K562 (cell line): ENCODE data around the gene TBCCD1. TPM values are rescaled to one million over a fixed set of nuclear protein-coding genes. Genes with fewer than 3 reads are reported as not detected.

Experiments used
- ATAC-seq: fragments of 200-7000 bp; cut with Tn5 transposase; 3 replicates; pipeline ENCODE4 v1.9.1; 2020; ENCODE audit warnings: moderate library complexity
- BruUV-seq: library from RNA; stranded (reverse); fragments of 400-500 nt; replicated peaks from 2 replicates; lab custom pipeline; 2021; lab: Mats Ljungman, UMichigan
- CTCF ChIA-PET: fragments of 300-600 bp; formaldehyde crosslinking; extraction: SDS; loops from one replicate; lab custom pipeline; 2021; ENCODE audit warnings: low intra/inter-chr PET ratio; lab: Yijun Ruan, JAX
- POLR2A ChIA-PET: fragments of 300-600, 350-650 bp; sonication (Branson Sonifier 250); formaldehyde crosslinking; extraction: SDS; loops from one replicate; lab custom pipeline; 2021; ENCODE audit warnings: antibody characterized with exemption, inconsistent platforms; lab: Yijun Ruan, JAX
- DNase-seq, 4 experiments: peaks; one replicate each; pipeline versions ENCODE4 v3.0.0 to v3.0.0-alpha.2; 2011 to 2018; ENCODE audit warnings: low spot score in 3 of 4, mixed read lengths in 3 of 4; ENCODE audit errors: extremely low read depth in 1 of 4
- FAIRE-seq: peaks from 2 replicates; lab custom pipeline; 2011; peaks lifted over from hg19 to GRCh38; lab: Jason Lieb, UNC
- H2AFZ ChIP-seq: 2 replicates; pipeline ENCODE4 v1.6.0; 2011; ENCODE audit warnings: low read depth, low read length, control low read depth, inconsistent platforms
- H3K27ac ChIP-seq: fragments of 200-600 bp; 3 replicates; pipeline ENCODE4 v1.8.0; 2011; ENCODE audit warnings: low read depth, mild to moderate bottlenecking, control low read depth, inconsistent platforms, low read length, moderate library complexity, mixed read lengths; ENCODE audit errors: extremely low read depth
- H3K27me3 ChIP-seq, 2 experiments: fragments of 300-600 bp in 1 of 2; 2 replicates in 1 of 2; 3 replicates in 1 of 2; pipeline versions ENCODE4 v1.6.0 to v1.8.0; 2011; ENCODE audit warnings: inconsistent platforms in 2 of 2, low read length in 2 of 2, mild to moderate bottlenecking in 1 of 2, mixed read lengths in 1 of 2, moderate library complexity in 1 of 2; ENCODE audit not compliant: control insufficient read depth in 2 of 2, insufficient read depth in 2 of 2
- H3K36me3 ChIP-seq: fragments of 300-600 bp; 3 replicates; pipeline ENCODE4 v1.8.0; 2011; ENCODE audit warnings: mild to moderate bottlenecking, low read length, inconsistent platforms; ENCODE audit not compliant: control insufficient read depth, insufficient read depth
- H3K4me1 ChIP-seq, 2 experiments: fragments of 200-600 bp in 1 of 2; replicated peaks in 1 of 2; 2 replicates in 1 of 2; 3 replicates in 1 of 2; pipeline versions ENCODE4 v1.5.1 to v1.8.0; 2011; ENCODE audit warnings: inconsistent platforms in 2 of 2, low read length in 2 of 2, mild to moderate bottlenecking in 1 of 2, mixed read lengths in 1 of 2, moderate library complexity in 1 of 2; ENCODE audit not compliant: control insufficient read depth in 2 of 2, insufficient read depth in 2 of 2
- H3K4me2 ChIP-seq: 2 replicates; pipeline ENCODE4 v1.6.1; 2011; ENCODE audit warnings: low read length, control low read depth, inconsistent platforms, mixed read lengths; ENCODE audit not compliant: insufficient read depth
- H3K4me3 ChIP-seq: fragments of 200-600 bp; sonication (generic), shearing (Covaris generic); 2 replicates; pipeline ENCODE4 v1.5.1; 2016; ENCODE audit warnings: control low read depth, inconsistent platforms
- H3K79me2 ChIP-seq: fragments of 200-600 bp; 3 replicates; pipeline ENCODE4 v1.8.0; 2011; ENCODE audit warnings: low read length, inconsistent platforms; ENCODE audit not compliant: control insufficient read depth, insufficient read depth
- H3K9ac ChIP-seq, 2 experiments: 2 replicates each; pipeline versions ENCODE4 v1.6.0 to v1.6.1; 2011; ENCODE audit warnings: low read depth in 2 of 2, low read length in 2 of 2, control low read depth in 1 of 2, inconsistent platforms in 1 of 2, mild to moderate bottlenecking in 1 of 2, mixed read lengths in 1 of 2; ENCODE audit not compliant: insufficient read depth in 1 of 2
- H3K9me1 ChIP-seq: one replicate; pipeline ENCODE4 v1.6.0; 2011; ENCODE audit warnings: inconsistent platforms, mild to moderate bottlenecking, low read length, moderate library complexity; ENCODE audit not compliant: control insufficient read depth, insufficient read depth
- H3K9me3 ChIP-seq: replicated peaks from 2 replicates; pipeline ENCODE4 v1.5.1; 2011; ENCODE audit warnings: low read depth, low read length, inconsistent platforms; ENCODE audit not compliant: control insufficient read depth, insufficient read depth
- H4K20me1 ChIP-seq: replicated peaks from 2 replicates; pipeline ENCODE4 v1.6.1; 2011; ENCODE audit warnings: low read length, inconsistent platforms, mixed read lengths; ENCODE audit not compliant: control insufficient read depth, insufficient read depth
- DPF2 ChIP-seq: fragments of 450-650 bp; IDR thresholded peaks from 2 replicates; pipeline ENCODE4 v1.6.1; 2016
- MAFG ChIP-seq: fragments of 450-650 bp; conservative IDR thresholded peaks from 2 replicates; pipeline ENCODE4 v1.6.1; 2016; ENCODE audit warnings: missing genetic modification characterization, missing compliant biosample characterization
- RBFOX2 ChIP-seq: fragments of 200-400 bp; formaldehyde crosslinking; IDR thresholded peaks from 2 replicates; pipeline ENCODE4 v1.6.1; 2017; ENCODE audit warnings: low read depth, mild to moderate bottlenecking, low read length, moderate library complexity
- WGBS: fragments of 100-300 bp; shearing (Covaris generic); methylation state at CpG from one replicate; pipeline ENCODE4 v1.1.6; 2016; ENCODE audit warnings: low coverage, mixed read lengths; ENCODE audit not compliant: insufficient coverage; ENCODE audit errors: missing lambda C conversion rate; 5-methylcytosine and 5-hydroxymethylcytosine counted together
- in situ Hi-C: fragments of 300-500 bp; cut with MboI; formaldehyde crosslinking; loops from 4 replicates; pipeline ENCODE4 v1.15.0; 2018; ENCODE audit warnings: inconsistent platforms, mixed read lengths
- intact Hi-C: fragments of 100-400 bp; cut with micrococcal nuclease; formaldehyde crosslinking; loops from 2 replicates; pipeline ENCODE4 v1.14.2; 2022
- polyA plus RNA-seq, 8 experiments: library from polyadenylated mRNA; depleted of rRNA in 4 of 8; stranded (reverse) in 5 of 8; unstranded in 3 of 8; fragments of >200 nt; fragmentation: Nextera tagmentation in 2 of 8; fragmentation: Illumina TruSeq in 1 of 8; extraction: Ambion mirVana in 2 of 8; extraction: Trizol in 1 of 8; gene quantifications; 2 replicates each; pipeline versions ENCODE4 v1.2.1 to v1.2.3, GENCODE V29; 2011 to 2014; ENCODE audit warnings: inconsistent platforms in 1 of 8, missing spikeins in 1 of 8
- total RNA-seq, 7 experiments: library from RNA; depleted of rRNA in 6 of 7; stranded (reverse); fragments of >200 nt in 6 of 7; fragmentation: Illumina TruSeq in 2 of 7; extraction: Trizol in 2 of 7; gene quantifications; 2 replicates each; pipeline versions ENCODE4 v1.2.1 to v1.2.3, GENCODE V29; 2011 to 2021; ENCODE audit warnings: low replicate concordance in 1 of 7
- TF ChIP-seq, protein P1 (sequence below): sonication (generic); formaldehyde crosslinking; IDR thresholded peaks from 2 replicates; pipeline ENCODE4 v1.8.0; 2023; ENCODE audit warnings: mild to moderate bottlenecking, missing genetic modification reagents
- TF ChIP-seq, protein P2 (sequence below): fragments of 450-650 bp; IDR thresholded peaks from one replicate; pipeline ENCODE4 v1.6.1; 2018; ENCODE audit warnings: mild to moderate bottlenecking, moderate library complexity; ENCODE audit not compliant: partially characterized antibody

Gene TBCCD1
- total and polyA plus RNA-seq, 9 of the 15 experiments (the other 6 are each of a cell fraction or from before 2014, with no cell fraction given) = 17.7 to 31.1 (median 21.2) TPM

DNA sequence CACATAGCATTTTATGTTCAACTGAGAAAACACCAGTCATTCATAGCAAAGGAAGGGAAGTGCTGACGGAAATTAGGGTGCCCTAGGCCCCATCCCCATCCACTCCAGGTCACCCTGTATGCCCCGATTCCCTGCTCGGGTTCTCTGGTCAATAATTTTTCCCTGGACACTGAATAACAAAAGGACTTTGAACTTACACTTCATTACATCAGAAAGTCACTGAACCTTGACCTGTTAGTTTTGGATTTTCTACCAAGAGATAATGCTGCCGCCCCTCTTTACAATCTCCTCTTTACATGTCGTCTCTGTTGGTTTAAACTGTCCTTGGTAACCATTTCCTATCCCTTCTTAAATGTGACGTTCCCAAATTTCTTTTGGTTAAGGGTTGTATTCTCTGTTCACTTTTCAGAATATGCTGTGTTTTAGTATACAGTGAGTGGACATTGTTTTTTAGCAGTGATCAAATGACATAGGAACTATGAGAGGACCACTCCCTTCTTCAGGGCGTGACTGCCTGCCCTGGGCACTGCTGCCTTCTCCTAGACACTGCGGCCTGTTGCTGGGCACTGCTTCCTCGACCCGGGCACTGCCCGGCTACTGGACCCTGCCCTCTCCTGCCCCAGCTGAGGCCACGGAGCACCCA lies 32.1 kb upstream of the TBCCD1 start (continued):
- TF ChIP-seq, protein P1, sequence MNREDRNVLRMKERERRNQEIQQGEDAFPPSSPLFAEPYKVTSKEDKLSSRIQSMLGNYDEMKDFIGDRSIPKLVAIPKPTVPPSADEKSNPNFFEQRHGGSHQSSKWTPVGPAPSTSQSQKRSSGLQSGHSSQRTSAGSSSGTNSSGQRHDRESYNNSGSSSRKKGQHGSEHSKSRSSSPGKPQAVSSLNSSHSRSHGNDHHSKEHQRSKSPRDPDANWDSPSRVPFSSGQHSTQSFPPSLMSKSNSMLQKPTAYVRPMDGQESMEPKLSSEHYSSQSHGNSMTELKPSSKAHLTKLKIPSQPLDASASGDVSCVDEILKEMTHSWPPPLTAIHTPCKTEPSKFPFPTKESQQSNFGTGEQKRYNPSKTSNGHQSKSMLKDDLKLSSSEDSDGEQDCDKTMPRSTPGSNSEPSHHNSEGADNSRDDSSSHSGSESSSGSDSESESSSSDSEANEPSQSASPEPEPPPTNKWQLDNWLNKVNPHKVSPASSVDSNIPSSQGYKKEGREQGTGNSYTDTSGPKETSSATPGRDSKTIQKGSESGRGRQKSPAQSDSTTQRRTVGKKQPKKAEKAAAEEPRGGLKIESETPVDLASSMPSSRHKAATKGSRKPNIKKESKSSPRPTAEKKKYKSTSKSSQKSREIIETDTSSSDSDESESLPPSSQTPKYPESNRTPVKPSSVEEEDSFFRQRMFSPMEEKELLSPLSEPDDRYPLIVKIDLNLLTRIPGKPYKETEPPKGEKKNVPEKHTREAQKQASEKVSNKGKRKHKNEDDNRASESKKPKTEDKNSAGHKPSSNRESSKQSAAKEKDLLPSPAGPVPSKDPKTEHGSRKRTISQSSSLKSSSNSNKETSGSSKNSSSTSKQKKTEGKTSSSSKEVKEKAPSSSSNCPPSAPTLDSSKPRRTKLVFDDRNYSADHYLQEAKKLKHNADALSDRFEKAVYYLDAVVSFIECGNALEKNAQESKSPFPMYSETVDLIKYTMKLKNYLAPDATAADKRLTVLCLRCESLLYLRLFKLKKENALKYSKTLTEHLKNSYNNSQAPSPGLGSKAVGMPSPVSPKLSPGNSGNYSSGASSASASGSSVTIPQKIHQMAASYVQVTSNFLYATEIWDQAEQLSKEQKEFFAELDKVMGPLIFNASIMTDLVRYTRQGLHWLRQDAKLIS = no peak
- TF ChIP-seq, protein P2, sequence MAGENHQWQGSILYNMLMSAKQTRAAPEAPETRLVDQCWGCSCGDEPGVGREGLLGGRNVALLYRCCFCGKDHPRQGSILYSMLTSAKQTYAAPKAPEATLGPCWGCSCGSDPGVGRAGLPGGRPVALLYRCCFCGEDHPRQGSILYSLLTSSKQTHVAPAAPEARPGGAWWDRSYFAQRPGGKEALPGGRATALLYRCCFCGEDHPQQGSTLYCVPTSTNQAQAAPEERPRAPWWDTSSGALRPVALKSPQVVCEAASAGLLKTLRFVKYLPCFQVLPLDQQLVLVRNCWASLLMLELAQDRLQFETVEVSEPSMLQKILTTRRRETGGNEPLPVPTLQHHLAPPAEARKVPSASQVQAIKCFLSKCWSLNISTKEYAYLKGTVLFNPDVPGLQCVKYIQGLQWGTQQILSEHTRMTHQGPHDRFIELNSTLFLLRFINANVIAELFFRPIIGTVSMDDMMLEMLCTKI = no peak
- no peak for TF ChIP-seq DPF2

DNA sequence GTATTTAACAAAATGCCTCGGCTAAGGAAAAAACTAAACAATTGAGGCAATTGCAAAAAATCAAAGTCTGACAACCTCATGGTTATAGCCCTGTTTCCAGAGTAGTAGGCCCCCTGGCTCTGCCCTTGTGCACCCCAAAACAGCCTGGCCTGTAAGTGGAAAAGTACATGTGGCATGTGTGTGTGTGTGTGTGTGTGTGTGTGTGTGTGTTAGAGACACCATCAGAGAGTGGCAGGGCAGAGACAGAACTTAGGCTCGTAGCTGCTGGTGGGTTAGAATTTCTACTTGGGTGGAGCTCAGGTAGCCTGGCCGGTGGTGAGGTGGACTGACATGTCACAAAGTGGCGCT lies 31.6 kb upstream of the TBCCD1 start:
- Histone ChIP-seq H4K20me1 (no peaks in the 10 kb centered on the region), H3K9me3 (no peaks in the 10 kb centered on the region), H3K9me1 (no peaks in the 10 kb centered on the region), H3K4me1 (peaks cover 6 to 14% of the 10 kb centered on the region in 2 experiments), H3K79me2 (no peaks in the 10 kb centered on the region), H3K36me3 (no peaks in the 10 kb centered on the region), H3K27me3 (no peaks in the 10 kb centered on the region), H3K4me2 (no peak overlapping the region), H2AFZ (peak overlapping the region; percentile 66), H3K4me3 (no peak overlapping the region), H3K27ac (no peak overlapping the region; the same call in 2 of the 3 replicates), H3K9ac (no peak overlapping the region)
- in situ Hi-C loops (no loop called here), intact Hi-C loops (no loop called here)
- FAIRE-seq (no peak), DNase-seq (no peak), ATAC-seq (peak; percentile 6)
- ChIA-PET CTCF (no interaction called here), POLR2A (interaction anchor here (0.8 kb wide), 1 partner anchor 171 kb away, joined by 4 read pairs; no protein-coding TSS in a partner anchor)
- WGBS = 60% methylated on average over 4 of the region's 4 CpGs
- BruUV-seq = no TSS peak
- TF ChIP-seq MAFG (tag) = no peak
- peak; percentile 19; the same call in 1 of the 2 replicates for TF ChIP-seq RBFOX2
